ENCODE data around the gene PRSS27.
"Not testable (repeated sequence)": the region's sequence is repeated elsewhere in the genome, so short reads cannot be mapped to it uniquely, and the experiment has no call there.

PRSS27 gene

DNA sequence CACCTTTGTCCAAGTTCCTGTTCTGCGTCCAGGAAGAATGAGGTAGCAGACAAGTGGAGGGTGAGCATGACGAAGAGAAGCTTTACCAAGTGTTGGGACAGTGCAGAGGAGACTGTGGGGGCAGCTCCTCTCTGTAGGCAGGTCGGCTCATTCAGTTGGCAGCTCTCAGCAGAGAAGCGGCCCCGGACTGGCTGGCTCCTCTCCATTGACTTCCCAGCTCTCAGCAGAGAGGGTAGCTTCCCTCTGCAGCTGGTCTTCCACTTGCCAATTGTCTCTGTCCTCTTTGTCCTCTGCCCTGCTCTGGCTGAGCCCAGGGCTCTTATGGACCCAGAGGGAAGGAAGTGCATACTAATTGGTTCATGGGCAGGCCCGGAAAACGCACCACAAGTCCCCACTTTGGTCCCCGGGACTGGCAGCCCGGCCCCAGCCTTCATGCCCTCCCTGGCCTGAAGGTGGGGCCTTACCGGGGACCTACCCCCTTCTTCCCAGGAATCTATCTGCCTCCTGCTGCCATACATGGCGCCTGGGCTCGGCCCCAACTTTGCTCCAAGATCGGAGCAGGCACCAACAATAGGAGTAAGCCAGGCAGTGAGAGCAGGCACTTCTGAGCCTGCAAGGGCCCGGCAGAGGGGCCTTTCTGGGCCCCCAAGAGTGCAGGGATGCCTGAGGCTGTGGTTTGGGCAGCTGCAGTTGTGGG lies 27.6 kb downstream of the PRSS27 start:
- H3K4me3 ChIP-seq (ENCODE audit: low read length): no peak overlapping the region
- no peak for TF ChIP-seq ZNF274 (IDR thresholded peaks at IDR 0.05; ENCODE audit: low read depth, low read length)

DNA sequence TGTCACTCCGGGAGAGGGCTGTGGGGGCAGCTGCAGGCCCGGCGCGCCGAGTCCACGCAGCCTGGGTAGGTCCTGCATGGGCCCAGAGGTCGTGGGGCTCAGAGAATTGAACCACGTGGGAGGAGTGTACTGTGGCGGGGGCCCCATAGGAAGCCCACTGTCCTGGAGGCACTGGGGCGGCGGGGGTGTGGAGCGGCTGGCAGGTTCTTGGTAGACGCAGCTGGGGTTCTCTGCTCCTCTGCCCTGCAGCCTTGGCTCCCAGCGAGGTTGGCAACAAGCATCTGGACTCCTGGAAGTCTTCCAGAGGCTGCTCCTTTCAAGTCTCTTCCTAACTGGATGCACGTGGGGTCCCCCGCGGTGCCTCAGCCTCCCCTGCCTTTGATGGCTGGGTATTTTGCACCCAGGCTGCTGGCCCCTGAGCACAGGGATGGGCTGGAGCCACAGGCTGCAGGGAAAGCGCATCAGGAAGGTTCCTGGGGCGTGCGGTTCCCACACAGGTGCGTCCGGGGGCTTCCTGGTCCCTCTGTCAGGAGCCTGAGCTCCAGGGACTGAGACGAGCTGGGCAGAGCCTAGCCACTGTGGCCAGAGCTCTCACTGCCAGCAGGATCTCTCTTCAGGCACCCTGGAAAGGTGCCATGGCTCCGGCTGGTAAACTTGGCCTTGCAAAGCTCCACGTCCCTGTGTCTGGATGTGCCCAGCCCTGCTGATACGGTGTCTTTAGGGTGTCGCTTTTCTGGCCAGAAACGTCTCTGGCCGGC lies 28.4 kb downstream of the PRSS27 start:
- no peak for TF ChIP-seq ZNF274 (IDR thresholded peaks at IDR 0.05; ENCODE audit: low read depth, low read length)
- no peak overlapping the region for H3K4me3 ChIP-seq (ENCODE audit: low read length)

DNA sequence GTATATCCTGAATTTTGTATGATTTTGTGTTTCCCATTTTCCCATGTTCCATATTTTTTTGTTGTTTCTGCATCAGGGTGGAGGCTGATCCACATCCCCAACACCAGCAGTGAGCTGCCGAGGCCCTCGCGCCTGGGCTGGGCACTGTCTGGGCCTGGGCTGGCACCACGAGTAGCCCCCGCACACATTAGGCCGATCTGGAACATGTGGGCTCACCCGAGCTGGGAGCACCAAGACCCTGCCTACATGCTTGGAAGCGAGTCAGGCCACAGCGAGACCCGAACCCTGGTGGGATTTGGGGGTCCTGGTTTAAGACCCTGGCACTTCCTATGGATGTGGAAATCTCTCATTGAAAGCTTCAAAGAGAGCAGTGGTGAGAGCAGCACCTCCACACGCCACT lies 29.2 kb downstream of the PRSS27 start:
- no peak overlapping the region for H3K4me3 ChIP-seq (ENCODE audit: low read length)
- no peak for TF ChIP-seq ZNF274 (IDR thresholded peaks at IDR 0.05; ENCODE audit: low read depth, low read length)

DNA sequence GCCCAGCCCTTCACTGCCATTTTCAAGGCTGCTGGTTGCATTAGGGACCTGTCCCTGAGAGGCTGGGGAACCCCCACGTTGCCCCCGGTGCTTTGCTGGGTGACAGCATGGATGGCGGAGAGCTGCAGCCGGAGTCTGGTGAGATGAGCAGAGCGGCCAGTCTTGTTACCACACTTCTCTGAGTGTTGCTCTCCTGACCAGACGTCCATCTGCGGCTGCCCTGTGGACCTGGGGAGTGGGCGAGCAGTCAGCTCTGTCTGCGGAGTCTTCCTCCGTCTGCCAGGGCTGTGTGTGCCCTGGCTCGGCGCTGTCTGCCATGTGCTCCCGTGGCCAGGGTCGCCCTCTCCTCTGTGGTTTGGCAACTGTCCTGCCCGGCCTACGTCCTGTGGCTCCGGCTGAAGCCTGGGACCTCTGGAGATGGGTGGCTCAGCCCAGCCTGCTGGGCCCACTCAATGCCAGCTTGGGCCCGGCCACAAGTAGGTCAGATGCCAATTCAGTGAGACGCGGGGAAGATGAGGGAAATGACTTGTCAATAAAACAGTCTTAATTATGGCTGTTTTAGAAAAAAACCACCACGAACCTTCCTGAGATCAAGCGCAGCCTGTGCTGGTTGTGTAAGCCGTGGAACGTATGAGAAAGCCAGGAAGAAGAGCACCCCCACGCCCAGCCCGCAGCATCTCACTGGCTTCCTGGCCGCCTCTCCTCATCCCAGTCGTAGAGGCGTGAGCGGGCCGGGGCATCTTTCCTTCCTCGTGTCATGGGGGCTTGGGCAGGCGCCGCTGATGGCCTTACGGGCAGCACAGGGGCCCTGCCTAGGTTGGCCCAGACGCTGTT lies 29.8 kb downstream of the PRSS27 start:
- no peak overlapping the region for H3K4me3 ChIP-seq (ENCODE audit: low read length)
- TF ChIP-seq ZNF274 (IDR thresholded peaks at IDR 0.05; ENCODE audit: low read depth, low read length): no peak

DNA sequence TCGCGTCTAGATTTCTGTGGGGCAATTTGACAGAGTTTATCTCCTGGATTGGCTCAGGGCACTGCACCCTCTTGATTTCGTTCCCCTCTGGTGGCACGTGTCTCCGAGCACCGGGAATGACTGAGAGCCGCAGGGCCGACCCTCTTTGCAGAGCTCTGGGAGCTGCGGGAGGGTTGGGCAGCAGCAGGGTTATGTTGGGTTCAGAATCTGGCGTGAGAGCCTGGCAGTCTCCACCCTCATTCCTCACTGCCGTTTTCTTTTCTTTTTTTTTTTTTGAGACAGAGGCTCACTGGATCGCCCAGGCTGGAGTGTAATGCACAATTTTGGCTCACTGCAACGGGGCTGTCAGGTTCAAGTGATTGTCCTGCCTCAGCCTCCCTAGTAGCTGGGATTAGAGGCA lies 30.6 kb downstream of the PRSS27 start:
- H3K4me3 ChIP-seq (ENCODE audit: low read length): not testable (repeated sequence)

DNA sequence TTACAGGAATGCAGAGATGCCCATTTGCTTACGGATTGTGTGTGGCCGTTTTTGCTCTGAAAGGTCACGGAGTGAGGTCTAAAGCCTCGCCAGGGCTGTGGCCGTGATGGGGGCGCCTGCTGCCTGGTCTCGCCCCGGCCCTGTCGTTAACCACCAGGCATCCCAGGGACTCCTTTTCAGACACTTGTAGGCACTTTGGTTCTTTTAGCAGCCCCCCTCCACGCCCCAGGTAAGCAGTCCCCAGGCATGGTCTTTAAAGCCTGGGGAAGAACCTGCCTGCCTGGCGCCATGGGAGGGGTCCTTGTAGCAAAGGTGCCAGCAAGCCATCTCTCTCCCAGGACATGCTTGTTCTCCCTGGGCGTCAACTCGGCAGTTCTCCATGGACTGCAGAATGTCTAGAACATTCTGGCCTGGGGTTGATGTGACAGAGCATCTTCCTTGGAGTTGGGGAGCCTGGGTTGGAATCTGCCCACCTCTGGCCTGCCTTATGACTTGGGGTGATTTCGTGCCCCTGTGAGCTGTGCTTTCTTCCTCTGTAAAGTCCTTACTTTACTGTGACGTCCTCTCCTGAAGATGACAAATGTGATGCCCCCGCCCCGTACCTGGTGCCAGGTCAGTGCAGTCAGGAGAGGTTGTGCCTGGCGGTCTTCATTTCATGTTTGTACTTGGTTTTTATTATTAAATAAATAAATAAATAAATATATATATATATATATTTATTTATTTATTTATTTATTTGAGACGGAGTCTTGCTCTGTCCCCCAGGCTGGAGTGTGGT lies 32.3 kb downstream of the PRSS27 start:
- no peak for TF ChIP-seq ZNF274 (IDR thresholded peaks at IDR 0.05; ENCODE audit: low read depth, low read length)
- H3K4me3 ChIP-seq (ENCODE audit: low read length): peak overlapping the region; percentile 30; the same call in 1 of the 2 replicates

DNA sequence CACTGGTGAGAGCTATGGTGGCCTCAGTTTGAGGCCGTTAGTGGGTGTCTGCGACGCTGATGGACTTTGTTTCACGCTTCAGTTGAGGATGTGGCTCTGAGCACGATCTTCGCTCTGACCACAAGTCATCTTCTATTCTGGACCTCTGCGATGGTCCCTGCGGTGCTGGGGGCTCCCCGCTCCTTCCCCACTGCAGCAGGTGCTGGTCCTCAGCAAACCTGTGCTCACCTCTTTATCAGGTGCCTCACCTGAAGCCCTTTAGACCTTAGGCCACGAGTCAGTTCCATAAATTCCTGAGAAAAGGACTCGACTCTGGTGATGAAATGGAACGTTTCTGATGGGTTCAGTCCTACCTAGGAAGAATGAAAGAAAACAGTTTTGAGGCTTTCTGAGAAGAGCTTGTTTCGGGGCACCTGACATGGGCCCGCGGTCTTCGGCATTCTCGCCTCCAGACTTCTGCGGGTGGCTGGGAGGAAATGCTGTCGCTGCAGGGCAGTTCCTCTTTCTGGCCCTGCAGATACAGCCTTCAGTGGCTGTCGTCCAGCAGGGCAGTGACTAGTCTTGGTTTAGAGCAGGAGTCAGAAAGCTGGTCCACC lies 33.0 kb downstream of the PRSS27 start:
- peak overlapping the region; percentile 48; the same call in 1 of the 2 replicates for H3K4me3 ChIP-seq (ENCODE audit: low read length)
- TF ChIP-seq ZNF274 (IDR thresholded peaks at IDR 0.05; ENCODE audit: low read depth, low read length): no peak

DNA sequence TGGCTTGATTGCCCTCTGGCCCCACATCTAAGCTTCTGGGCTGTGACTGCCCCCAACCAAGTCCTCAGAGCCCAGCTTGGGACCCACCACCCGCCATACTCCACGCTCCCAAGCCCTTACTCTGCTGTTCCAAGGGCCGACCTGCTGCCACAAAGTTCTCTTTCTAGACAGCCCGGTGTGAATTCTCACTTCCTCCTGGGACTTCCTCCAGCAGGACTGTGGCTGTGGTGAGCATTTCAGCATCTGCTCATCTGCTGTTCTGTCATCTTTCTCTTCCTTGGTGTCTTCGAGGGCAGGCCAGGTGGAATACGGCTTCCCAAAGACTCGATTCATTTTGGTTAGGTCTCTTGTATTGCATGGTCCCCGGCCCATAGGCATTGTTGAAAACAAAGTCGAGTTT lies 33.9 kb downstream of the PRSS27 start:
- H3K4me3 ChIP-seq (ENCODE audit: low read length): not testable (repeated sequence)

DNA sequence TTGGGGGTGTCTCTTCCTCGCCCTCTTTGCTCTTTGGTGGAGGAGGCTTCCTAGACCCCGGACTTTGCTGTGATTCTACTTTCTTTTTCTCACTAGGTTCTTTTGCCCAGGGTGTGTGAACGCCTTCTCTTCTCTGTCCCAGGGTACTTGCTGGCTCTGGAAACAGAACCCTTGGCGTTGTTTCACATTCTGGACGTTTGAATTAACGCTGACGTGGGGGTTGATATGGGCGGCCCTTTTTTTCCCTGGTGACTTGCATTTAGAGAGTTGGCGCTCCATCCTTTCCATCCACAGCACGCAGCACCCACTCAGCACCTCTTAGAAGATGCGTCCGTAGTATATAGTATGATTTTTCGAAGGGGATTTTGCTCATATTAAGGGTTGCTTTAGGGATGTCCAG lies 37.0 kb downstream of the PRSS27 start:
- peak overlapping the region; percentile 75 for H3K4me3 ChIP-seq (ENCODE audit: low read length)

DNA sequence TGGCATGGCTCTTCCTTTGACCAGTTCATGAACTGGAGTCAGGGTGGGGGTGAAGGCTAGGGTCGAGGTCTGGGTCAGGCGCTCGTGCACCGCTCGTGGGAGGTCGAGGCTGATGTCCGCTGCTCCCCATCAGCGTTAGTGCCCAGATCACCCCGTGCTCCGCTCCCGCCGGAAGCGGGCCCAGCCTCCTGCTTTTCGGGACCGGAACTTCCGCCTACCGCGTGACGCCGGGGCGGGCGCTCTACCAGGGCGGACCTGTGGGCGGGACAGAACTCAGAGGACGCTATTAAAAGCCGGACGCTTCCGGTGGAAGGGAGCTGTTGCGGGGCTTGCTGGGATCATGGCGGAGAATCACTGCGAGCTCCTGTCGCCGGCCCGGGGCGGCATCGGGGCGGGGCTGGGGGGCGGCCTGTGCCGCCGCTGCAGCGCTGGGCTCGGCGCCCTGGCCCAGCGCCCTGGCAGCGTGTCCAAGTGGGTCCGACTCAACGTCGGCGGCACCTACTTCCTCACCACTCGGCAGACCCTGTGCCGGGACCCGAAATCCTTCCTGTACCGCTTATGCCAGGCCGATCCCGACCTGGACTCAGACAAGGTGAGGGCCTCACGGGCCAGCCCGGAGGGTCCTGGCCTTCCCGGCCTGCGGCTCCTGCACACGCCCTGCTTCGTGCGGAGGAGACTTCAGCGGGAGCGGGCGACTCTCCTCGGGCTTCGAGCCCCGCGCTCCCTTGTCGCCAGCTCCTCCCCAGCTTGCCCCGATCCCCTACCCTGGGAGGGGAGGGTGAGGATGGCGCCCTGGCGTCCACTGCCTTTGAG lies 37.6 kb downstream of the PRSS27 start, which contains the start of gene KCTD5:
Gene KCTD5 (plus strand): TSS at position 315 of the 813 bp plus-strand sequence. CDS start 26 bp downstream, at position 341.
- no peak for TF ChIP-seq ZNF274 (IDR thresholded peaks at IDR 0.05; ENCODE audit: low read depth, low read length)
- H3K4me3 ChIP-seq (ENCODE audit: low read length): peak within 1 kb of the TSS; percentile 75

DNA sequence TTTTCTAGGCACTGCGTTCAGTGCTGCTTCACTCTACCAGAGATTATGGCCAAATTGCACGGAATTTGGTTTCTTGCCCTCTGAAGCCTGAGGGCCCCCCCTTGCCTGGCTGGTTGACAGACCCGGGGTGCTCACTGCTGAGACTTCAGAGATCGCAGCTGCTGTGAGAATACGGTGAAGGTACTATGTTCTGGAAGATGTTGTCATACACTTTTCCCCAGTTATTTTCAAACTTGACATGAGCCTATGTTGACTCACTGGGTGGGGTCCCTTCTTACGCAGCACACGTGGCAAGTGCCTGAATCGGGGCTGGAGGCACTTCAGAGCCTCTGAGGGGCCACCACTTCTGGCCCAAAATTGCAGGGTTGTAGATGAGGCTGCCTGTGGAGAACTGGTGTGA lies 39.7 kb downstream of the PRSS27 start:
- not testable (repeated sequence) for H3K4me3 ChIP-seq (ENCODE audit: low read length)

DNA sequence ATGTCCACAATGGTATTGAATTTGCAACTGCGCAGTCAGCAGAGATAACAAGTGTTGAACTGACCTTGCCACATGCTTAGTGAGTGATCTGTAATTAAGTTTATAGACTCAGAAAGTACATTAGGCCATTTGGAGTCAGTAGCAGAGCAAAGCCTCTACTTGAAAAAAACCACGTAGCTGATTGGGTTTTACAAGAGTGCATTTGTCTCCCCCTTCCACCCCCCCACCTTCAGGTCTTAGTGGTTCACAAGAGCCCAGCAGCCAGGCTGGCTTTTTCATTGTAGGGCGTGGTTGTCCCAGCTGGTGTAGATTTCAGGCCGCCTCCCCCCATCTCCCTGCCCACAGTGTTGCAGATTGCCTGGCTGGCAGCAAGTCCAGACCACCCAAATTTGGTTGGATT lies 40.1 kb downstream of the PRSS27 start:
- H3K4me3 ChIP-seq (ENCODE audit: low read length): not testable (repeated sequence)

DNA sequence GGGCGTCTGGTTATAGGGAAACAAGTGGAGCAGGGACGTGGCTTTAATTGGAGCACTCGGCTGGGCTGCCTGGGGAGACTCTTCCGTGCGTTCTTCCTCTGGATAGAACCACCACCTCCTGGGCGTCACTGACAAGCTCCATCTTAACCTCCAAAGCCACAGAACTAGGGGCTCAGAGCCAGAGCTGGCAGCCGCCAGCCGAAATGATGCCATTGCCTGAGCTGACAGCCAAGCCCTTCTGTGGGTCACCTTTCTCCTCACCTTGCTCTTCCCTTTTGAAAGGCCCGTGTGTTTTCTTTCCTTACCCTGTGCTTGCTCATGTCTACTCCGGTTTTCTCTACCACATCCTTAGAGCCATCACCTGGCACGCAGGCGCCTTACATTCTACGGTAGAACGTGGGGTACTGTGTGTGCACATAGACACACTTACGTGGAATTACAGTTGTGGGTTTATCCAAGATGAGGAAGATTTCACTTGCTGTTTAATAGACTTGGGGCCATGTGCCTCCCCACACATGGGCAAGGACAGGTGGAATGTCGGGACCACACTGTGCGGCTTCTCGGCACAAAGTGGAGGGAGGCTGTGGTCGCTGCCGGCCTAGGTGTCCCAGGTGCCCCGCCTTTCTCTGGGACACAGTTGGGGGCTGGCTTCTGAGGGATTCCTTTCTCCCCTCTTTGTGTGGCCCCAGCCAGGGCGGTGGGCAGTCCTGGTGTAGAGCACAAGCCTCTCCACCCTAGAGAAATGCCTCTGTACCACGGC lies 41.6 kb downstream of the PRSS27 start:
- H3K4me3 ChIP-seq (ENCODE audit: low read length): not testable (repeated sequence)

DNA sequence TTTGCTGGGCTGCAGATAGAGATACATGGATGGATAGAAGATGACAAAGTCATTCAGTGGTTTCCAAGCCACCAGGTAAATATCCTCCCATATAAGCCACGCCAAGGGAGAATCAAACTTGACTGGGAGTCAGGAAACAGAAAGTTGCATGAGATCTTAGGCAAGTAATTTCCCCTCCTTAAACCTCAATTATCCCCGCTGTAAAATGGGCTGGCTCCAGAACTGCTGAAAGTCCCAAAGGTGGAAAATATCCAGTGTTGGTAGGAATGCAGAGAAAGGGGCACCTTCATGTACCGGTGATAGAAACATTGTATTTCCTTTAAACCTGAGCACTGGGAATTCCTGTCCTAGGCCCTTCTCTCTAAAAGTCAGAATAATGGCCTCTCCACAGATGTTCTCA lies 43.1 kb downstream of the PRSS27 start:
- H3K4me3 ChIP-seq (ENCODE audit: low read length): not testable (repeated sequence)
